ENCODE data around the gene NPC1L1.

DNA sequence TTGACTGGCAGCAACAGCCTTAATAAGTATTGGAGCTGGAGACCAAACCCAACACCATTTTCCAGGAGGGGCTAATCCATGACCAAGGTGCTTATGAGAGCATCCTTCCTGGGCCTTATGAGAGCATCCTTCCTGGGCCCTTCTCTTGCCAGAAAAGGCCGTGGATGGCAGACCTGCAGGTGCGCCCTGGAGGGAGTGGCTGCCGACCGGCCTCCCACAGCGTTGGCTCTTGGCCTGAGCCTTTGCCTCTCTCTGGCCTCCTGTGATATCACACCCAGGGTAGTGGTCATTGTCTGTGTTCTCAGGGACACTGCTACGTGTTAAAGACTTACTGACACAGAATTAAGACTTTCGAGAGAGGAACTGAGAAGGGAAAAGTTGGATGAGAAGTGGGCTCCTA lies 28.4 kb downstream of the NPC1L1 start:
- TF ChIP-seq, protein P1, sequence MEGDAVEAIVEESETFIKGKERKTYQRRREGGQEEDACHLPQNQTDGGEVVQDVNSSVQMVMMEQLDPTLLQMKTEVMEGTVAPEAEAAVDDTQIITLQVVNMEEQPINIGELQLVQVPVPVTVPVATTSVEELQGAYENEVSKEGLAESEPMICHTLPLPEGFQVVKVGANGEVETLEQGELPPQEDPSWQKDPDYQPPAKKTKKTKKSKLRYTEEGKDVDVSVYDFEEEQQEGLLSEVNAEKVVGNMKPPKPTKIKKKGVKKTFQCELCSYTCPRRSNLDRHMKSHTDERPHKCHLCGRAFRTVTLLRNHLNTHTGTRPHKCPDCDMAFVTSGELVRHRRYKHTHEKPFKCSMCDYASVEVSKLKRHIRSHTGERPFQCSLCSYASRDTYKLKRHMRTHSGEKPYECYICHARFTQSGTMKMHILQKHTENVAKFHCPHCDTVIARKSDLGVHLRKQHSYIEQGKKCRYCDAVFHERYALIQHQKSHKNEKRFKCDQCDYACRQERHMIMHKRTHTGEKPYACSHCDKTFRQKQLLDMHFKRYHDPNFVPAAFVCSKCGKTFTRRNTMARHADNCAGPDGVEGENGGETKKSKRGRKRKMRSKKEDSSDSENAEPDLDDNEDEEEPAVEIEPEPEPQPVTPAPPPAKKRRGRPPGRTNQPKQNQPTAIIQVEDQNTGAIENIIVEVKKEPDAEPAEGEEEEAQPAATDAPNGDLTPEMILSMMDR (IDR thresholded peaks at IDR 0.05) = no peak
- no peak for TF ChIP-seq POLR2A (IDR thresholded peaks at IDR 0.05)

All from esophagus squamous epithelium (tissue), 4 donors.